MM.1S (cell line): ENCODE results near the gene PGRMC1.

Experiments used
- EZH2 ChIP-seq: fragments of 300-600 bp; sonication (generic); optimal IDR thresholded peaks from 2 replicates; pipeline ENCODE3; 2017; ENCODE audit warnings: low read depth, mild to moderate bottlenecking, antibody characterized with exemption, low read length, mixed read lengths
- EZH2phosphoT487 ChIP-seq: fragments of 300-600 bp; sonication (generic); IDR thresholded peaks from 2 replicates; pipeline ENCODE4 v1.6.1; 2018; ENCODE audit warnings: antibody characterized with exemption, low read length
- TF ChIP-seq, protein P1 (sequence below): fragments of 300-600 bp; sonication (generic); IDR thresholded peaks from 2 replicates; pipeline ENCODE4 v1.5.1; 2016; ENCODE audit warnings: antibody characterized with exemption, low read length, mixed read lengths

GRCh38 chrX:119201570-119201969 lies 34.5 kb upstream of the PGRMC1 start:
- TF ChIP-seq, protein P1, sequence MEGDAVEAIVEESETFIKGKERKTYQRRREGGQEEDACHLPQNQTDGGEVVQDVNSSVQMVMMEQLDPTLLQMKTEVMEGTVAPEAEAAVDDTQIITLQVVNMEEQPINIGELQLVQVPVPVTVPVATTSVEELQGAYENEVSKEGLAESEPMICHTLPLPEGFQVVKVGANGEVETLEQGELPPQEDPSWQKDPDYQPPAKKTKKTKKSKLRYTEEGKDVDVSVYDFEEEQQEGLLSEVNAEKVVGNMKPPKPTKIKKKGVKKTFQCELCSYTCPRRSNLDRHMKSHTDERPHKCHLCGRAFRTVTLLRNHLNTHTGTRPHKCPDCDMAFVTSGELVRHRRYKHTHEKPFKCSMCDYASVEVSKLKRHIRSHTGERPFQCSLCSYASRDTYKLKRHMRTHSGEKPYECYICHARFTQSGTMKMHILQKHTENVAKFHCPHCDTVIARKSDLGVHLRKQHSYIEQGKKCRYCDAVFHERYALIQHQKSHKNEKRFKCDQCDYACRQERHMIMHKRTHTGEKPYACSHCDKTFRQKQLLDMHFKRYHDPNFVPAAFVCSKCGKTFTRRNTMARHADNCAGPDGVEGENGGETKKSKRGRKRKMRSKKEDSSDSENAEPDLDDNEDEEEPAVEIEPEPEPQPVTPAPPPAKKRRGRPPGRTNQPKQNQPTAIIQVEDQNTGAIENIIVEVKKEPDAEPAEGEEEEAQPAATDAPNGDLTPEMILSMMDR = no peak
- TF ChIP-seq EZH2 (no peak), EZH2phosphoT487 (no peak)
